ENCODE results near the gene HIC1.

The HIC1 gene

GRCh38 chr17:2056206-2057174 is 1.6 kb downstream of the HIC1 start:
- H3K79me1 ChIP-seq (replicated peaks; ENCODE audit: low read length, poor library complexity, severe bottlenecking): peaks cover 10% of the 10 kb centered on the region
- H2BK5ac ChIP-seq (ENCODE audit: low read depth, low read length, poor library complexity, severe bottlenecking): no peak overlapping the region
- peak overlapping the region; percentile 40 for H2BK15ac ChIP-seq (ENCODE audit: low read depth, poor library complexity, severe bottlenecking)
- DNase-seq: peak; percentile 78
- peak overlapping the region; percentile 93 for H3K9ac ChIP-seq (ENCODE audit: low read length)
- H3K27ac ChIP-seq (ENCODE audit: low read length, poor library complexity, severe bottlenecking): no peak overlapping the region
- peak overlapping the region; percentile 99 for H2BK120ac ChIP-seq (ENCODE audit: low read depth, low read length)
- 16% methylated on average over 77 of the region's 85 CpGs for WGBS
- peak overlapping the region; percentile 9 for H3K4me2 ChIP-seq (ENCODE audit: low read length, poor library complexity, severe bottlenecking)
- peaks cover 20 to 53% of the 10 kb centered on the region in 2 experiments for H3K36me3 ChIP-seq (ENCODE audit: control insufficient read depth in 1 of 2, insufficient read depth in 2 of 2, low read depth in 1 of 2, low read length in 2 of 2)
- no peak overlapping the region for H2AK5ac ChIP-seq (ENCODE audit: low read length, severe bottlenecking)
- peak overlapping the region; percentile 40 to 67 for H3K18ac ChIP-seq (ENCODE audit: low read depth in 1 of 2, low read length in 2 of 2)
- H3K4me1 ChIP-seq (ENCODE audit: control insufficient read depth, insufficient read depth, low read depth, low read length): peaks cover 34% of the 10 kb centered on the region
- H4K91ac ChIP-seq (ENCODE audit: low read length): peak overlapping the region; percentile 90
- H3K14ac ChIP-seq (ENCODE audit: low read length in 2 of 2): peak overlapping the region; percentile 48 to 95
- H3K4me3 ChIP-seq (ENCODE audit: insufficient read depth in 1 of 2, low read depth in 1 of 2, low read length in 2 of 2): peak overlapping the region; percentile 77 to 80
- H4K8ac ChIP-seq (ENCODE audit: low read length): peak overlapping the region; percentile 90
- peak overlapping the region in 1 of 2 experiments; percentile 54 for H3K23ac ChIP-seq (ENCODE audit: low read length in 2 of 2)
- no peaks in the 10 kb centered on the region for H3K9me3 ChIP-seq (ENCODE audit: control insufficient read depth, low read length)
- peak overlapping the region; percentile 19 to 80 for H3K4ac ChIP-seq (ENCODE audit: low read depth in 1 of 2, low read length in 2 of 2)
- no peaks in the 10 kb centered on the region for H3K27me3 ChIP-seq (ENCODE audit: control insufficient read depth in 1 of 2, insufficient read depth in 1 of 2, low read length in 2 of 2)
- no peak overlapping the region for H2AFZ ChIP-seq (ENCODE audit: low read depth, low read length)
- H2BK12ac ChIP-seq (ENCODE audit: low read length in 2 of 2): peak overlapping the region; percentile 4 to 26

- Histone ChIP-seq H3K27ac (ENCODE audit: low read length, poor library complexity, severe bottlenecking) (no peak overlapping the region), H3K4me2 (ENCODE audit: low read length, poor library complexity, severe bottlenecking) (no peak overlapping the region), H2BK15ac (ENCODE audit: low read depth, poor library complexity, severe bottlenecking) (peak overlapping the region; percentile 48), H4K91ac (ENCODE audit: low read length) (peak overlapping the region; percentile 90), H2BK120ac (ENCODE audit: low read depth, low read length) (peak overlapping the region; percentile 99), H3K36me3 (ENCODE audit: control insufficient read depth in 1 of 2, insufficient read depth in 2 of 2, low read depth in 1 of 2, low read length in 2 of 2) (peaks cover 24 to 55% of the 10 kb centered on the region in 2 experiments), H3K18ac (ENCODE audit: low read depth in 1 of 2, low read length in 2 of 2) (peak overlapping the region; percentile 40 to 67), H3K23ac (ENCODE audit: low read length in 2 of 2) (peak overlapping the region; percentile 54 to 86), H3K9me3 (ENCODE audit: control insufficient read depth, low read length) (no peaks in the 10 kb centered on the region), H2AFZ (ENCODE audit: low read depth, low read length) (no peak overlapping the region), H2BK12ac (ENCODE audit: low read length in 2 of 2) (peak overlapping the region in 1 of 2 experiments; percentile 50), H3K14ac (ENCODE audit: low read length in 2 of 2) (peak overlapping the region; percentile 25 to 76), H3K9ac (ENCODE audit: low read length) (peak overlapping the region; percentile 93), H3K4me3 (ENCODE audit: insufficient read depth in 1 of 2, low read depth in 1 of 2, low read length in 2 of 2) (peak overlapping the region in 1 of 2 experiments; percentile 70), H3K4me1 (ENCODE audit: control insufficient read depth, insufficient read depth, low read depth, low read length) (peaks cover 37% of the 10 kb centered on the region), H2AK5ac (ENCODE audit: low read length, severe bottlenecking) (no peak overlapping the region), H3K79me1 (replicated peaks; ENCODE audit: low read length, poor library complexity, severe bottlenecking) (peaks cover 10% of the 10 kb centered on the region), H3K27me3 (ENCODE audit: control insufficient read depth in 1 of 2, insufficient read depth in 1 of 2, low read length in 2 of 2) (no peaks in the 10 kb centered on the region), H2BK5ac (ENCODE audit: low read depth, low read length, poor library complexity, severe bottlenecking) (no peak overlapping the region), H3K4ac (ENCODE audit: low read depth in 1 of 2, low read length in 2 of 2) (peak overlapping the region; percentile 19 to 80), H4K8ac (ENCODE audit: low read length) (peak overlapping the region; percentile 90)
- peak; percentile 38 for DNase-seq
- WGBS: 22% methylated on average over 71 of the region's 81 CpGs
Observed at GRCh38 chr17:2057175-2057759, 2.4 kb downstream of the HIC1 start.

- peak overlapping the region; percentile 56 to 89 for H2BK12ac ChIP-seq (ENCODE audit: low read length in 2 of 2)
- no peaks in the 10 kb centered on the region for H3K27me3 ChIP-seq (ENCODE audit: control insufficient read depth in 1 of 2, insufficient read depth in 1 of 2, low read length in 2 of 2)
- no peak overlapping the region for H2BK15ac ChIP-seq (ENCODE audit: low read depth, poor library complexity, severe bottlenecking)
- H3K4me1 ChIP-seq (ENCODE audit: control insufficient read depth, insufficient read depth, low read depth, low read length): peaks cover 44% of the 10 kb centered on the region
- H3K36me3 ChIP-seq (ENCODE audit: control insufficient read depth in 1 of 2, insufficient read depth in 2 of 2, low read depth in 1 of 2, low read length in 2 of 2): peaks cover 25 to 55% of the 10 kb centered on the region in 2 experiments
- H3K18ac ChIP-seq (ENCODE audit: low read depth in 1 of 2, low read length in 2 of 2): peak overlapping the region; percentile 40 to 67
- no peak overlapping the region for H3K27ac ChIP-seq (ENCODE audit: low read length, poor library complexity, severe bottlenecking)
- H3K4ac ChIP-seq (ENCODE audit: low read depth in 1 of 2, low read length in 2 of 2): peak overlapping the region; percentile 19 to 80
- peak overlapping the region in 1 of 2 experiments; percentile 70 for H3K4me3 ChIP-seq (ENCODE audit: insufficient read depth in 1 of 2, low read depth in 1 of 2, low read length in 2 of 2)
- no peaks in the 10 kb centered on the region for H3K9me3 ChIP-seq (ENCODE audit: control insufficient read depth, low read length)
- no peak overlapping the region for H3K4me2 ChIP-seq (ENCODE audit: low read length, poor library complexity, severe bottlenecking)
- H3K14ac ChIP-seq (ENCODE audit: low read length in 2 of 2): peak overlapping the region in 1 of 2 experiments; percentile 68
- peak overlapping the region in 1 of 2 experiments; percentile 16 for H3K23ac ChIP-seq (ENCODE audit: low read length in 2 of 2)
- peak overlapping the region; percentile 90 for H4K8ac ChIP-seq (ENCODE audit: low read length)
- 77% methylated on average over 95 of the region's 98 CpGs for WGBS
- no peak overlapping the region for H2AK5ac ChIP-seq (ENCODE audit: low read length, severe bottlenecking)
- H3K9ac ChIP-seq (ENCODE audit: low read length): peak overlapping the region; percentile 93
- peak; percentile 30 for DNase-seq
- peak overlapping the region; percentile 90 for H4K91ac ChIP-seq (ENCODE audit: low read length)
- H2AFZ ChIP-seq (ENCODE audit: low read depth, low read length): no peak overlapping the region
- peaks cover 10% of the 10 kb centered on the region for H3K79me1 ChIP-seq (replicated peaks; ENCODE audit: low read length, poor library complexity, severe bottlenecking)
- peak overlapping the region; percentile 99 for H2BK120ac ChIP-seq (ENCODE audit: low read depth, low read length)
- no peak overlapping the region for H2BK5ac ChIP-seq (ENCODE audit: low read depth, low read length, poor library complexity, severe bottlenecking)
Observed at GRCh38 chr17:2057760-2058585, 3.1 kb downstream of the HIC1 start.

Measured in mesenchymal stem cell (in vitro differentiated cells and primary cell).